ENCODE data around the gene MTSS2. TPM values are rescaled to one million over a fixed set of nuclear protein-coding genes. Genes with fewer than 3 reads are reported as not detected.

Gene MTSS2
- total RNA-seq, 4 donors from 2014 or later, result 3.4 to 31.1 (median 8.5) TPM

- no peak for TF ChIP-seq CTCF (IDR thresholded peaks at IDR 0.05; ENCODE audit: low read depth)
These were observed 16.8 kb upstream of the MTSS2 start for GRCh38 chr16:70702624-70703023.

- TF ChIP-seq CTCF (IDR thresholded peaks at IDR 0.05; ENCODE audit: low read depth), result no peak
These were observed 16.1 kb upstream of the MTSS2 start for GRCh38 chr16:70701998-70702397.

- no peak for TF ChIP-seq CTCF (IDR thresholded peaks at IDR 0.05; ENCODE audit: low read depth)
These were observed 15.7 kb upstream of the MTSS2 start for GRCh38 chr16:70701596-70701995.

GRCh38 chr16:70701036-70701435 is 15.2 kb upstream of the MTSS2 start:
- TF ChIP-seq CTCF (IDR thresholded peaks at IDR 0.05; ENCODE audit: low read depth), result no peak

GRCh38 chr16:70700101-70701020 is 14.5 kb upstream of the MTSS2 start:
- no peak for TF ChIP-seq CTCF (IDR thresholded peaks at IDR 0.05; ENCODE audit: low read depth)

GRCh38 chr16:70699696-70700095 is 13.8 kb upstream of the MTSS2 start:
- TF ChIP-seq CTCF (IDR thresholded peaks at IDR 0.05; ENCODE audit: low read depth), result no peak

- TF ChIP-seq CTCF (IDR thresholded peaks at IDR 0.05; ENCODE audit: low read depth), result no peak
These were observed 13.0 kb upstream of the MTSS2 start for GRCh38 chr16:70698901-70699300.
